Mucosa of gallbladder (tissue), 1 donor: ENCODE data around the gene INHBB. TPM values are rescaled to one million over a fixed set of nuclear protein-coding genes. Genes with fewer than 3 reads are reported as not detected.

Source experiments
- DNase-seq: peaks from one replicate; pipeline ENCODE4 v3.0.0-alpha.2; 2020; ENCODE audit warnings: low spot score
- total RNA-seq: library from RNA; stranded (reverse); gene quantifications from one replicate; pipeline ENCODE4 v1.2.1, GENCODE V29; 2021
- donor health status: DM: no; HTN: no; CAD: no.

INHBB gene
- total RNA-seq, 1 donor from 2014 or later = 1.1 TPM

DNA sequence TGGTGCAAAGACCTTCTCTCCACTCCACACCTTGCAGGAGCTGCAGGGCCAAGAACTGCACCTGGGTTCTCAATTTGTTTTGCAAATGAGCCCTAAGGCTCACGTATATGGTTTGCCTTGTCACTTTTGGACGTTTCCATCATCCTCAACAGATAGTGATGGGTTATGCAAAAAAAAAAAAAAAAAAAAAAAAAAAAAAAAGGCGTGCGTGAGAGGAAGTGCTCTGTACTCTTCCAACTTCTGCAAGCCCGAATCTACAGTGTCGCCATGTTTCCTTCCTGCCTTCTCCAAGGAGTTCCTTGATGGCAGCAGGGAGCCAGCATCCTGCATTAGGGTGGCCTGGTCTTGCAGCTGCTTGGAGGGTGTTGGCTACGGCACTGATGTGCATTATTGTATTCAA lies 4.0 kb upstream of the INHBB start:
- DNase-seq = no peak

DNA sequence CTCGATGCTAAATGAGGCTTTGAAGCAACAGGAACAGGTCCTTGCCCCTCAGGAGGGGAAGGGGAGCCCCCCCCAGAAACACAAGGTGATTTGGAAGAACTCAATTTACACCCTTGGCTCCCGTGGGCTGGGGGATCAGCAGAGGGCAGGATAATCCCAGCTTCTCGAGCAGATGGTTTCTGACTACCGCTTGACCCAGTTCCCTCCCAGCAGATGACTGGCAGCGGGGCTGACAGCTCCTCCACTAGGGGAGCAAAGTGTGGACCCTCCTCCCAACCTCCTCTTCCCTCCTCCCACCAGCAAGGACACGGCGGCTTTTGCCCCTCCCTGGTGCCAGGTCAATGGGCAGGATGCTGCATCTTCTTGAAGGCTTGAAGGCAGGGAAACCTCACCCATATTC lies 3.5 kb upstream of the INHBB start:
- no peak for DNase-seq

DNA sequence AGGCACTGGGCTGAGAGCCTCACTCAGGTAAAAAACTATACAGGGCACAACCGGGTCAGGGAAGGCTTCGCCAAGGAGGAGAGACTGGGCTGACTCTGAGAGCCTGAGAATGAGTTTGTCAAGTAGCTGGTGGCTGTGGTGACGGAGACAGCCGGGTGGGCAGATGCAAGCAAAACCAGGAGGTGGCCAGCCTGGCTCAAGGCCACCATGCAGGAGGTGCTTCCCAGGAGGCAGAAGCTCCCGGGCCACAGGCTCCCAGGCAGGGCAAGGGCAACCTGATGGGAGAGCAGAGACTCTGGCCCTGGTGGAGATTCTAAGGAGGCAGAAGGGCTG lies 2.9 kb upstream of the INHBB start:
- DNase-seq = no peak

DNA sequence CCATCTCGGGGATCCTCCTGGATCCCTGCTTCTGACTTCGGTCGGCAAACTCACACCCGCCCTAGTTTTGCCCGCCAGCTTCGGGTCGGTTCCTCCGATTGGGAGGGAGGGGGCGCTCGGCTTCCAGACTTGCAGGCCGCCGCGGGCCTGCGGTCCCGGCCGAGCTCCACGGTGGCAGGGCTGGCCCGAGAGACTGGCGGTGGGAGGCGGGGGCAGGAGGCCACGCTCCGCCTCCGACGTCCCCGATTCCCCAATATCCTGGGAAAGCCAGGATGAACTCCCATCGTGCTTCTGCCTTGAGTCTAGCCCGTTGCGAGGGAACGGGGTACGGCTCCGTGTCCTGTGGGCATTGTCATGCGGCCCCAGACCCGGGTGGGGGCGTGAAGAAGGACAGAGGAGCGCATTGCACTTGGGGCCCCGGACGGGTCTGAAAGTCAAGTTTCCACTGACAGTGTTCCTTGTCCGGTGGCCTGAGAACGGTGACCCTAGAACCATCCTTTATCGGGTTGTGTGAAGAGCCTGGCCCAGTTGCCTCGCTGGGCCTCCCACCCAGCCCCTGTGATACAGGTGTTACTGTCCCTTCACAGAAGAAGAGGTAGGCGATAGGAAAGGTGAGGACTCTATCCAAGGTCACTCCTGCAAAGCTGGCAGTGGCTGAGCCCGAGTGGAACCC lies 2.4 kb upstream of the INHBB start:
- DNase-seq = peak; percentile 73

DNA sequence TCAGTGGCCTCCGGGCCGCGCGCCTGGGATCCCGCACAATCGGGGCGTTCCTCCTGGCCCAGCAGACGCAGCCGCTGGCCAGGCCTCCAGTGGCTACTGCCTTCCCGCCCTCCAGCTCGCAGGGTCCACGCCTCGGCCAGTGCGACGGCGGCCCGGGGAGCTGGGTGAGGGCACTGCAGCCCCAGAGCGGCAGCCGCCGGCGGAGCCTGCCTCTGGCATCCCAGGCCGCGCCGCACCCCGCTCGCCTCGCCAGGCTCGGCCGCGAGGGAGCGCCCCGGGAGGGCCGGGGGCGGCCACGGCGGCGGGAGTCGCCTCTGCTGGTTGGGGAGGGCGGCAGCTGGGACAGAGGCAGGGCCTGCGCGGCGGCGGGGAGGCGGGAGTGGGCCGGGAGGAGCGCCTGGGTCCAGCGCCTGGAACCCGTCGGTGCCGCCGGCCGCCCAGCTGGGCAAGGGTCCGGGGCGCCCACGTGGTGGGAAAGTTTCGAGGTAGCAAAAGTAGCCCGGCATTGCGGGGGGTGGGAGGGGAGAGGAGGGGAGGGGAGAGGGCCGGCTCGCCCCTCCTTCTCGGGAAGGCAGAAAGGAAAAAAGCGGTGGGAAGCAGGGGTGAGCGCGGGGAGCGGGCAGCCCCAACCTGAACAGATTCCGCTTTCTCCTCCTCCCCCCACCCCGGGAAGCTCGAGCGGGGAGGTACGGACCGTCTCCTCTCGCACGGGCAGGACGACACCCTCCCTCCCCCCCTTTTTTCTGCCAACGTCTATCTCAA lies 1.5 kb upstream of the INHBB start:
- DNase-seq = no peak

DNA sequence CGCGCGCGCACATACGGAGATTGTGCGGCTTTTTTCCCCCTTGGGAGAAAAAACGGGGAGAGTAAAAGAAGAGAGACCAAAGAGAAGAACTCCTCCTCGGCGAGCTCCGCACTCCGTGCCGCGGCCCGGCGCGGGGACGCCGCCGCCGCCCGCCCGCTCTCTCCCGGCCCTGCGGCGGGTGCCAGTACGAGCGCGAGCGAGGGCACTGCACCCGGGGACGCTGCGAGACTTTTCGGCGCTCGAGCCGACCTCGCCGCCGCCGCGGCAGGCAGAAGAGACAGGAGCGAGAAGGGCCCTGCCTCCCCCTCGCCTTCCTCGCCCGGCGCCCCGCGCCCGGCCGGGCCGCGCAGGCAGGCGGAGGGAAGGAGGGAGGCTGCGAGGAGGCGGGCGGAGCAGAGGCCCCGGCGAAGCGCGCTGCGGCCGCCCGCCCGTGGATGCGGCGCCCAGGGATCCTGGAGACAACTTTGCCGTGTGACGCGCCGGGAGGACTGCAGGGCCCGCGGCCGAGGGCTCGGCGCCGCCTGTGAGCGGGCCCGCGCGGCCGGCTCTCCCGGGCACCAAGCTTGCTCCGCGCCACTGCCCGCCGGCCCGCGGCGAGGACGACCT lies 857 bp upstream of the INHBB start:
- no peak for DNase-seq

DNA sequence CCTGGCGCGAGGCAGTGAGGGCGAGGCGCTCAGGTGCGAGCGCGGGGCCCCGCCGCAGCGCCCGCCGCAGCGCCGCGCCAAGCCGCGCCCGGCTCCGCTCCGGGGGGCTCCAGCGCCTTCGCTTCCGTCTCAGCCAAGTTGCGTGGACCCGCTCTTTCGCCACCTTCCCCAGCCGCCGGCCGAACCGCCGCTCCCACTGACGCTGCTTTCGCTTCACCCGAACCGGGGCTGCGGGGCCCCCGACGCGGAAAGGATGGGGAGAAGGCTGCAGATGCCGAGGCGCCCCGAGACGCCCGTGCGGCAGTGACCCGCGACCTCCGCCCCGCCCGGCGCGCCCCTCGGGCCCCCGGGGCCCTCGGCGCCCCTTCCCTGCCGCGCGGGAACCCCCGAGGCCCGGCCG lies 328 bp upstream of the INHBB start:
- DNase-seq = no peak

DNA sequence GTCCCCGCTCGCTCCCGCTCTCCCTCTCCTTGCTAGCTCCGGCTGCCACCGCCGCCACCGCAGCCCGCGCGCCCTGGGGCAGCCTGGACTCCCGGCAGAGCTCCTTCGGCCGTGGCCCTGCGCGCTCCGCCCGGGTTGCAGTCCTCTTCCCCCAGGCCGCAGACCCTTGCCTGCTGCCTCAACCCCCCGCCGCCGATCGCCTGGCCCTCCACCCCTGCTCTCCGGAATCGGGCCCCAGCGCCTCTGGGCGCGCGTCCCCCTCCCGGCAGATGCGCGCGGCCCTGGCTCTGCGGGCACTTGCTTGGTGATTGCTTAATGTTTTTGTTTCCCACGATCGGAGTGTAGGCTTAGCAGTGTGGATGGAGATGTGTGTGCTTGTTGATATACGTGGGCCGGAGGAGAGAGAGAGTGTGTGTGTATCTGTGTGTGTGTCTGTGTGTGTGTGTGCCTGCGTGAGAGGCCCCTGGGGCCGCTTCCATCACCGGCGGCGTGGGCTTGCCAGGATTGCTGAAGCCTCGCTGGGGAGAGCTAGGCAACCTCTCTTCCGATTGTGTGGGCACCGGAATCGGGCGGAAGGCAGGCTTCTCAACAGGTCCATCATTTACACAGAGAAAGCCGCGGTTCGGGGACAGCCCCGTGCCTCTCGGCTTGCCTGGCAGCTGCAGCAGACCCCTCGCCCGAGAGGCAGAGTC lies 877 bp downstream of the INHBB start:
- DNase-seq = no peak

DNA sequence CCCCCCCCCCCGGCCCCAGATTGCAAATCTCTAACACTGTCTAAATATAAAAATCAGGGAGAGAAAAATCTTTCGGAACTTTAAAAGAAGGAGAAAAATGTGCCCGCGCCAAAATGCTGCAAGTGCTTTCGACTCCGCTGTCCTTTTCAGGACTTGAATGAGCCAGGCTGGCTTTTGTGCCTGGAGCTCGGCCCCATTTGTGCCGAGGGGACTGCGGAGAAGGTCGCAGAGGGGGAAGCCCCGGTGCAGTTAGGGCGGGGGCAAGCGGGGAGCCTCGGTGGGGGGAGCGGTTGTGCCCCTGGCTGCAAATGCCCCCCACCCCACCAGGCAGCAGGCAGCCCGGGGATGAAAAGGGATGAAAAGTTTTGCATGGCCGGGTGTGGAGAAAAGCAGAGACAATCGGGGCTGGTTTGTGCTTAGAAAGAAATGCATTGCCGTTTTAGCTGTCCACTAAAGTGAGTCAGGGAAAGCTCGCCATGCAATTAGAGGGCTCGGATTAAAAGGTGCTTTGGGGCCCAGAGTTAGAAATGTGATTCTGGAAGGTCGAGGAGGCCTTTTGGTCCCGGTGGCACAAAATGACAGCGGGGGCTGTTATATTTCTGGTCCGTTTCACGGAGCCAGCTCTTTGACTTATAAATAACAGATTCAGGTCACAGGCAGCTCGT lies 1.6 kb downstream of the INHBB start:
- DNase-seq = no peak

DNA sequence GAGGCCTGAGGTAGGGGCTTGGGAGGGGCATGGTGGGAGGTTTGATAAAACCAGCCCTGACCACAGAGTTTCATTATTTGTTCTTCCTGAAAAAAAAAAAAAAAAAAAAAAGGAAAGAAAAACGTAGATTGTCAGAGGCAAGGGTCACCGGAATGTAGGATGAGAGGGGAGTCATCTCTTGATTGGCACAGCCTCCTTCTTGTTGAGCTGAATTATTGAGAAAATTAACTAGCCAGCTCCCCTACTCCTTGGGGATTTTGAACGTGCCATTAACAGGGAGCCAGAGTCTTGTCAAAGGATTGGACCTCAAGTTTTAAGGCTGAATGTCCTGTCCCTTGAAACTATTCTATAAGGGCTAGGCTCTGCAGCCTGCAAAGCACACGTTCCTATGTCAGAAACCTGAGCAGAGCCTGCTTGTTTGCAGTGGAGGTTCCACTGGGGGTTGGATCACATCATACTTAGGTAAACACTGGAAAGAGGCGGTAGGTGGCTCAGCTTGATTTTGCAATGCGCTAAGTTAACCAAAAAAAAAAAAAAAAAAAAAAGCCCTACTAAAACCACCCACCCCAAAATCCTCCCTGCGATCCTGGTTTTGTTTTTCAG lies 2.3 kb downstream of the INHBB start:
- DNase-seq = no peak

DNA sequence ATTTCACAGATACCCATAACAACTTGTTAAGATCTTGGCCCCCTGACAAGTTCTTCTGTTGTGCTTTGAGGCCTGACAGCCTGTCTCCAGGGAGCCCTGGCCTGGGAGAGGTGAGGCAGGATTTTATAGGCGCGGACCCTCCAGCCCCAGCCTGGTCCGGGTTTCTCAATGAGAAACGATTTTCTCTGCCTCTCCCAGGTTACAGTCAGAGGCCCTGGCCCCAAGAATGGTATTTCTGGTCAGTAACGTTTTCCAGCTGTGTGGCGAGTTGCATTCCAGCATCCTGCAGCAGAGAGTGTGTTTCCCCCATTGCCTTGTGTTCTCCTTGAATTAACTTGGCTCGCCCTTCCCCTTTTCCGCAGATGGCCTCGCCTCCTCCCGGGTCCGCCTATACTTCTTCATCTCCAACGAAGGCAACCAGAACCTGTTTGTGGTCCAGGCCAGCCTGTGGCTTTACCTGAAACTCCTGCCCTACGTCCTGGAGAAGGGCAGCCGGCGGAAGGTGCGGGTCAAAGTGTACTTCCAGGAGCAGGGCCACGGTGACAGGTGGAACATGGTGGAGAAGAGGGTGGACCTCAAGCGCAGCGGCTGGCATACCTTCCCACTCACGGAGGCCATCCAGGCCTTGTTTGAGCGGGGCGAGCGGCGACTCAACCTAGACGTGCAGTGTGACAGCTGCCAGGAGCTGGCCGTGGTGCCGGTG lies 3.0 kb downstream of the INHBB start:
- no peak for DNase-seq

DNA sequence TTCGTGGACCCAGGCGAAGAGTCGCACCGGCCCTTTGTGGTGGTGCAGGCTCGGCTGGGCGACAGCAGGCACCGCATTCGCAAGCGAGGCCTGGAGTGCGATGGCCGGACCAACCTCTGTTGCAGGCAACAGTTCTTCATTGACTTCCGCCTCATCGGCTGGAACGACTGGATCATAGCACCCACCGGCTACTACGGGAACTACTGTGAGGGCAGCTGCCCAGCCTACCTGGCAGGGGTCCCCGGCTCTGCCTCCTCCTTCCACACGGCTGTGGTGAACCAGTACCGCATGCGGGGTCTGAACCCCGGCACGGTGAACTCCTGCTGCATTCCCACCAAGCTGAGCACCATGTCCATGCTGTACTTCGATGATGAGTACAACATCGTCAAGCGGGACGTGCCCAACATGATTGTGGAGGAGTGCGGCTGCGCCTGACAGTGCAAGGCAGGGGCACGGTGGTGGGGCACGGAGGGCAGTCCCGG lies 3.5 kb downstream of the INHBB start:
- DNase-seq = no peak

DNA sequence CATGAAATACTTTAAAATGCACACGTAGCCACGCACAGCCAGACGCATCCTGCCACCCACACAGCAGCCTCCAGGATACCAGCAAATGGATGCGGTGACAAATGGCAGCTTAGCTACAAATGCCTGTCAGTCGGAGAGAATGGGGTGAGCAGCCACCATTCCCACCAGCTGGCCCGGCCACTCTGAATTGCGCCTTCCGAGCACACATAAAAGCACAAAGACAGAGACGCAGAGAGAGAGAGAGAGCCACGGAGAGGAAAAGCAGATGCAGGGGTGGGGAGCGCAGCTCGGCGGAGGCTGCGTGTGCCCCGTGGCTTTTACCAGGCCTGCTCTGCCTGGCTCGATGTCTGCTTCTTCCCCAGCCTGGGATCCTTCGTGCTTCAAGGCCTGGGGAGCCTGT lies 4.1 kb downstream of the INHBB start:
- no peak for DNase-seq

DNA sequence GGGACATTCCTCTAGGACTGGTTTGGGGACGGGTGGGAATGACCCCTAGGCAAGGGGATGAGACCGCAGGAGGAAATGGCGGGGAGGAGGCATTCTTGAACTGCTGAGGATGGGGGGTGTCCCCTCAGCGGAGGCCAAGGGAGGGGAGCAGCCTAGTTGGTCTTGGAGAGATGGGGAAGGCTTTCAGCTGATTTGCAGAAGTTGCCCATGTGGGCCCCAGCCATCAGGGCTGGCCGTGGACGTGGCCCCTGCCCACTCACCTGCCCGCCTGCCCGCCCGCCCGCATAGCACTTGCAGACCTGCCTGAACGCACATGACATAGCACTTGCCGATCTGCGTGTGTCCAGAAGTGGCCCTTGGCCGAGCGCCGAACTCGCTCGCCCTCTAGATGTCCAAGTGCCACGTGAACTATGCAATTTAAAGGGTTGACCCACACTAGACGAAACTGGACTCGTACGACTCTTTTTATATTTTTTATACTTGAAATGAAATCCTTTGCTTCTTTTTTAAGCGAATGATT lies 4.9 kb downstream of the INHBB start:
- DNase-seq = no peak

DNA sequence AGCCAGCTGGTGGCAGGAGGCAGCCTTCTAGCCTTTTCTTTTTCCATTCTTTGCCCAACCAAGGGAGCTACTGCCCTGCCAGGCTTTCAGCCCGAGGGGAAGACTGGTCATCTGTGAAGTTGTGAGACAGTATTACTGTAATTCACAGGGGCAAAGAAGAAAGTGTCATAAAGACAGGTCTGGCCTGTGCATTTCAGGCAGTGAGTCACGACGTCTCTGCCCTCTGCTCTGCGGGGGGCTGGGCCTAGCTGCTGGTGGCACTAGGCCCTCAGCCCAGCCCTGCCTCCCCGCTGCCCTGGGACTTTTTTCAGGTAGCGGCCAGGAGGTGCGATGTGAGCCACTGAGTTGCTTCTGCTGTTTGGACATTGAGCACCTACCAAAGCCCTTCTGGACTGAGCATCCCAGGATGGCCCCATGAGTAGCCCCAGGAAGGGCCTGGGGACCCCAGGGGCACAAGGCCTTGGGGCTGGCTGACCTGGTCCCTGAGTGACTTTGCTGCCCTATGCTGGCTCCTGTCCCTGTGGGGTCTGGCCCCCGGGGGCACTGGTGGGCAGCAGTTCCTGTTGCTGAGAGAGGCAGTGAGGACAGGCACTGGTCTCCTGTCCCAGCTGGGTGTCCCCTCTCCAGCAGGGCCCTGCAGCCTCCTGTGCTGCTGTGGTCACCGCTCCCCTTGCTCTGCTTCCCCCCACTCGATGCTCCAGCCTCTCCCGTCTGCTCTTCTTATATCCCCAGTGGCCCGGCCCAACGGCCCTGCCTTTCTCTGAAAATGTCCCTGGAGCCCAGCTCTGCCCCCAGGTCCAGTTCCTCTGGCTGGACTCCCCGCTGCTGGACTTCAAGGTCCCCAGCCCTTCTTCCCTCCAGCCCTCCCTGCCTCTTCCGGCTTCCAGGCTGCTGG lies 7.0 kb downstream of the INHBB start:
- DNase-seq = no peak

DNA sequence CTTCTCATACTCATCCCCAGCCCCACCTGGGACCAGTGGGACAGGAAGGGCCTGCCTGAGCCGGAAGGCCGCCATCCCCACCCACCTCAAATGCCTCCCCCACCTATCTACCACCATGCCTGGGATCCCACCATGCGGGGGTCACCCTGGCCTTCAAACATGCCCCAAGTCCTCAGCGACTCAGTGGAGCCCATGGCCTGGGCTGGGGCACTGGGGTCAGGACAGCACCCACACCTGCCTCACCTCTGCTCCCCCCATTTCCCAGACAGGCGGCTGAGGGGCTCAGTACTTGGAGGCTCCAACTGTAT lies 7.6 kb downstream of the INHBB start:
- no peak for DNase-seq

DNA sequence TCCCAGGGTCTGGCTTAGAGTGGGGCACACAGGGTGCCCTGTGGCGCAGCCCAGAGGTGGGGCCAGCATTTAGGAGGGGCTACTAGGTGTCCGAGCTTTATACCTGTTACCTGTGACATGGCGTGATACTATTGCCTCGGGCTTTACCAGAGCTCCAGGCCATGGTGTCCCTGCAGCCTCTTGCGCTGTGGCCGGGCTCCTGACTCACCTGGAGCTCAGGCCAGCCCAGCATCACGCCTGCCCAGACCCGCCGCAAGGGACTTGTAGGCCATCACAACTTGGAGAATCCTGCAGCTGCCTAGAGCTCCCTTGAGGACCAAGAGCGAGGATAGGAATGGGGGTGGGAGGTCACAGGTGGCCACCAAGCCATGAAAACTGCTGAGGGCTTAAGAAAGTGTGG lies 8.0 kb downstream of the INHBB start:
- no peak for DNase-seq

DNA sequence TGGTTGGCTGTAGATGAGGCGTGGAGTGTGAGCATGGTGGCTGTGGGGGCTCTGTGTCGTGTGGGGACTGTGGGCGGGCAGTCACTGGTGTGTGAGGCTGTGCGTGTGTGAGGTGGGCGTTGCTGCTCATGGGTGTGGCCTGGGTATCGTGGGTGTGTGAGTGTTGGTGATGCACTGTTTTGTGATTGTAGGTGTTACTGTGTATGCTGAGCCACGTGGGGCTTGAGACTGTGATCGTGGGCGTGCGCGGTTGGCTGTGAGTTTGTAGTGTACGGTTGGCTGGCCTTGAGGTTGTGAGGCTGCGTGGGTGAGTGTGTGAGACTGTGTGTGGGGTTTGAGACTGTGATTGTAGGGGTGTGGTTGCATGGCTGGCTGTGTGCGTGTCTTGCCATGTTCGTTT lies 8.5 kb downstream of the INHBB start:
- DNase-seq = no peak

DNA sequence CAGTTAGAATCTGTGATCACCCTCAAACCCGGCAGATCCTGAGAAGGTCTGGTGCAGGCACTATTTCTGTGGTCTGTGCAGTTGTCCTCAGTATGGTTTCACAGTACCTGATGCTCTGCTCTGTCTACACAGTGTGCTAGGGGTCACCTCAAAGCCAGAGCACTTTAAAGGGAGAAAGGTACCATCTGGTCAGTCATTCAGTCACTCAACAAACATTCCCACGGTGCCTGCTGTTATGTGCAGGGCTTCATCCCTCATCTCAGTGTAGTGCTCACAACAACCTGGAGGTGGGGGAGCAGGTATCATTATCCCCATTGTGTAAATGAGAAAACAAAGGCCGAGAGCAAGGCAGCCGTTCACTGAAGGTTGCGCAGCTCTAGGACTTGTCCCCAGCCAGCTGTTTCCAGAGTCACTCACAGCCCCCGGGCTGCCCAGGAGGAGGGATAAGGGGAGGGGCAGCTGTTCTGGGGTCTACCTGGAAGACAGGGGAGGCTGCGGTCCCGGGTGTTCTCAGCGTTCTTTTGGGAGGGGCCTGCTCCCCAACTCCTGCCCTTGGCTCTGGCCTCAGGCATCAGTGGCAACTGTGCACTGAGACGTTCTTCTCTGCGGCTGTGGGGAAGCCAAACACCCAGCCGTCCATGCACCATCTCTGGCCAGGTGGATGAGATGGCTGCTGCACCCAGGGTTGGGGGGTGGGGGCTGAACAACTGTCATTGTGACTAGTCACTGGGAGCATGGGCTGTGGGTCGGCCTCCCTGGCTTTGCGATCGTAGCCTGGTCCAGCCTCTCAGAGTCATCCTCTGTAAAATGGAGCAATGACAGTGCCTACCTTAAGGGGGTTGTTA lies 9.2 kb downstream of the INHBB start:
- DNase-seq = no peak
